Measurements from ENCODE around the gene PCYT1B. TPM values are rescaled to one million over a fixed set of nuclear protein-coding genes. Genes with fewer than 3 reads are reported as not detected.

The PCYT1B gene
- total and polyA plus RNA-seq, 2 donors (not counting 1 experiment from before 2014, with no cell fraction given): not detected

- Mint-ChIP-seq H3K27me3 (no peaks in the 10 kb centered on the region), H3K9me3 (ENCODE audit: insufficient read depth) (no peaks in the 10 kb centered on the region), H3K27ac (no peak overlapping the region), H3K4me3 (peak overlapping the region; percentile 91), H3K4me1 (peaks cover 17% of the 10 kb centered on the region)
- Histone ChIP-seq H3K9ac (ENCODE audit: low read length) (no peak overlapping the region), H2AFZ (ENCODE audit: insufficient read depth, low read depth, low read length, poor library complexity, severe bottlenecking) (no peak overlapping the region), H3K27ac (ENCODE audit: low read length in 2 of 2) (no peak overlapping the region), H3K4me3 (ENCODE audit: control extremely low read depth in 1 of 5, extremely low read depth in 1 of 5, insufficient read depth in 1 of 5, low read depth in 2 of 5, low read length in 4 of 5) (no peak overlapping the region), H3K79me2 (ENCODE audit: control insufficient read depth, insufficient read depth, low read length) (peaks cover 20% of the 10 kb centered on the region), H4K20me1 (ENCODE audit: control insufficient read depth, insufficient read depth, low read length, poor library complexity, severe bottlenecking) (no peaks in the 10 kb centered on the region), H3K27me3 (replicated peaks in 1 of 4; ENCODE audit: control extremely low read depth in 1 of 4, control insufficient read depth in 3 of 4, insufficient read depth in 4 of 4, low read length in 3 of 4) (no peaks in the 10 kb centered on the region), H3K9me3 (ENCODE audit: control extremely low read depth in 1 of 3, control insufficient read depth in 2 of 3, insufficient read depth in 1 of 3, low read length in 2 of 3) (no peaks in the 10 kb centered on the region), H3K36me3 (replicated peaks in 1 of 2; ENCODE audit: control extremely low read depth in 1 of 2, control insufficient read depth in 1 of 2, extremely low read depth in 1 of 2, insufficient read depth in 2 of 2, low read length in 1 of 2) (no peaks in the 10 kb centered on the region), H3K4me2 (replicated peaks; ENCODE audit: low read depth, low read length, poor library complexity, severe bottlenecking) (peak overlapping the region; percentile 76), H3K4me1 (ENCODE audit: control insufficient read depth in 2 of 2, insufficient read depth in 2 of 2, low read length in 2 of 2) (peaks cover 7 to 9% of the 10 kb centered on the region in 2 donors)
- WGBS (ENCODE audit: insufficient coverage): no CpG with 5 or more reads among the region's 6 CpGs
- ChIA-PET POLR2A (no interaction called here), CTCF (interaction anchor here (0.6 kb wide), 1 partner anchor 598 kb away, joined by 4 read pairs; no protein-coding TSS in a partner anchor)
- TF ChIP-seq EZH2 (IDR thresholded peaks at IDR 0.05; ENCODE audit: borderline replicate concordance, insufficient read depth, low read depth, low read length, poor library complexity, severe bottlenecking): no peak
- no peak for TF ChIP-seq CTCF (IDR thresholded peaks at IDR 0.05)
- ATAC-seq (ENCODE audit: low read depth): no peak
- no peak for DNase-seq
- intact Hi-C loops (cut with micrococcal nuclease): loop anchor here (10.0 kb wide), 1 partner anchor 80 kb away; no protein-coding TSS in a partner anchor
Measured at GRCh38 chrX:24694825-24695224, 47.7 kb upstream of the PCYT1B start.

- H3K27me3 ChIP-seq (replicated peaks in 1 of 4; ENCODE audit: control extremely low read depth in 1 of 4, control insufficient read depth in 3 of 4, insufficient read depth in 4 of 4, low read length in 3 of 4): no peaks in the 10 kb centered on the region
- Mint-ChIP-seq H3K4me1 (peaks cover 17% of the 10 kb centered on the region), H3K9me3 (ENCODE audit: insufficient read depth) (no peaks in the 10 kb centered on the region), H3K27me3 (no peaks in the 10 kb centered on the region), H3K27ac (peak within 1 kb of the TSS; percentile 80), H3K4me3 (peak within 1 kb of the TSS; percentile 91)
- H3K79me2 ChIP-seq (ENCODE audit: control insufficient read depth, insufficient read depth, low read length): peaks cover 20% of the 10 kb centered on the region
- WGBS (ENCODE audit: insufficient coverage): under 1% methylated on average over 47 of the region's 70 CpGs
- peak within 1 kb of the TSS; percentile 38 to 73 for H3K27ac ChIP-seq (ENCODE audit: low read length in 2 of 2)
- peak within 1 kb of the TSS; percentile 84 for H2AFZ ChIP-seq (ENCODE audit: insufficient read depth, low read depth, low read length, poor library complexity, severe bottlenecking)
- peak within 1 kb of the TSS; percentile 44 to 73 (median 67) for H3K4me3 ChIP-seq (ENCODE audit: control extremely low read depth in 1 of 5, extremely low read depth in 1 of 5, insufficient read depth in 1 of 5, low read depth in 2 of 5, low read length in 4 of 5)
- intact Hi-C loops (cut with micrococcal nuclease): loop anchor here (2.0 to 10.0 kb wide), 2 partner anchors 81 to 301 kb away; no protein-coding TSS in a partner anchor
- ChIA-PET POLR2A (no interaction called here), CTCF (interaction anchor here (0.6 kb wide), 1 partner anchor 121 kb away, joined by 3 read pairs; no protein-coding TSS in a partner anchor)
- DNase-seq: peak; percentile 76
- peaks cover 7 to 9% of the 10 kb centered on the region in 2 donors for H3K4me1 ChIP-seq (ENCODE audit: control insufficient read depth in 2 of 2, insufficient read depth in 2 of 2, low read length in 2 of 2)
- no peaks in the 10 kb centered on the region for H3K9me3 ChIP-seq (ENCODE audit: control extremely low read depth in 1 of 3, control insufficient read depth in 2 of 3, insufficient read depth in 1 of 3, low read length in 2 of 3)
- no peaks in the 10 kb centered on the region for H3K36me3 ChIP-seq (replicated peaks in 1 of 2; ENCODE audit: control extremely low read depth in 1 of 2, control insufficient read depth in 1 of 2, extremely low read depth in 1 of 2, insufficient read depth in 2 of 2, low read length in 1 of 2)
- peak; percentile 92 for ATAC-seq (ENCODE audit: low read depth)
- peak within 1 kb of the TSS; percentile 76 for H3K4me2 ChIP-seq (replicated peaks; ENCODE audit: low read depth, low read length, poor library complexity, severe bottlenecking)
- no peaks in the 10 kb centered on the region for H4K20me1 ChIP-seq (ENCODE audit: control insufficient read depth, insufficient read depth, low read length, poor library complexity, severe bottlenecking)
- peak within 1 kb of the TSS; percentile 71 for H3K9ac ChIP-seq (ENCODE audit: low read length)
- TF ChIP-seq EZH2 (IDR thresholded peaks at IDR 0.05; ENCODE audit: borderline replicate concordance, insufficient read depth, low read depth, low read length, poor library complexity, severe bottlenecking): no peak
- no peak for TF ChIP-seq CTCF (IDR thresholded peaks at IDR 0.05)
Measured at GRCh38 chrX:24693453-24694202, 46.5 kb upstream of the PCYT1B start, which contains the start of gene POLA1. Gene POLA1 (plus strand): TSS chrX:24693918. CDS start chrX:24693962, 44 bp downstream.

Data from B cell (primary cell).